GM18502 (cell line): ENCODE measurements around the gene ABT1.

ENCODE experiments used
- ATAC-seq: cut with Tn5 transposase; IDR thresholded peaks from one replicate; pipeline ENCODE4 v1.9.1; 2021; ENCODE audit warnings: mild to moderate bottlenecking; ENCODE audit not compliant: unreplicated experiment, poor library complexity

ABT1 gene

DNA sequence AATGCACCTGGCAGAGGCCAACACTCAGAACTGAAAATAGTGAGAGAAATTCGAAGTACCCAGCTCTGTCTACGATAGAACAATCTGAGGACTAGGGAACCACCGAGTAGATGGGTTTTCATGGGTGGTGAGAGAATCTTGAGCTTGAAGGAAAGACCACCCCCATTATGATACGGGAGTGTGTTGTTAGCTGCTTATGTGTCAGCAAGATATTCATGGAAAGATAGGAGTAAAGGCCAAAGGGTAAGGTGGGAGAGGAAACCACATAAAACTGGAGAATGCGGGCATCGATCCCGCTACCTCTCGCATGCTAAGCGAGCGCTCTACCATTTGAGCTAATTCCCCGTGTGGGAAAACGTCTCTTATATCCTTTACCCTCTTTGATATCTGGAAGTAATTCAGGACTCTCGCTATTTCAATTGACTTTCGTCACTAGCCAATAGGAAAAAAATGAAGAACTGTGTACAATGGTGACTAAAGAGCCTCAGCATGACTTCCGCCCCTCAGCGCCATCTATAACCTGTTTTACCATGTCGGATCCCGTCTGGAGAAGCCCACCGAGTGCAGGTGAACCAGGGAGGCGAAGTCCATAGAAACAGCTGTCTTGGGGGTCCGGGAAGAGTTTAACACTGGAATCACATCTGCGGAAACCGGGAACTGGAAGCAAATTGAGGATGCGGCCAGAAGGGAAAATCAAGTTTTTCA lies 25.0 kb upstream of the ABT1 start:
- no peak for ATAC-seq

DNA sequence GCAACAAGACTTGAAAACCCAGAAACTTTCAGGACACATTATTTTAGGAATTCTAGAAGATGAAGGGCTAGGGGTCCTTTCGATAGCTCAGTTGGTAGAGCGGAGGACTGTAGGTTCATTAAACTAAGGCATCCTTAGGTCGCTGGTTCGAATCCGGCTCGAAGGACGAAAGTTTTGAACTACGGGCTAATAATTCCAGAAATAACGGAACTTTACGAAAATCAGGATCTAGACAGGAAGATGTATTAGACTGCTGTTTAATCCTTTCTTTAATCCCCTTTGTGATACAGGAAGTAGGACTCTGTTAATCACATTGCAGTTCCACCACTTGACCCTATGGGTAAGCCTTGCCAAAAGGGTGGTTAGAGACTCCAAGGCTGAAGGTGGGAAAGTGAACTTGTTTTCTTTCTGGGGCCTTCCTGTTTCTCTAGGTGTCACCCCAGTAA lies 21.2 kb upstream of the ABT1 start:
- ATAC-seq = no peak

DNA sequence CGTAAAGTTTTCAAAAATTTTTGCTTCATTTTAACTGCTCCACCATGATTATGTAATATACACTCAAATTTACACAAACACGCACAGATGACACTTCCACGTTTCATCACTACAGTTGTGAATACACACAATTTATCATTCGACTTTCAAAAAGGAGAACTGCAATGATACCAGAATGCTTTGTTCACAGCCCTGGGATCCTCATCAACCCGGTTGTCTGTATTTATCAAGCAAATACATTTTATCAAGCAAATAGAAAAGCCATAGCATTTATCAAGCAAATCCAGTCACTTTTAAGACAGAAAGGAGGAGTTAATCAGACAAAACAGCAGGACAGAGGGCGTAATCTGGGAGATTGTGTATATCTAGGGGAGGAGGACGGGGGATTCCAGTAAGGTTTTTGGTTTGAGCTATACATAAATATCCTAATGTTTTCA lies 20.3 kb upstream of the ABT1 start:
- no peak for ATAC-seq

DNA sequence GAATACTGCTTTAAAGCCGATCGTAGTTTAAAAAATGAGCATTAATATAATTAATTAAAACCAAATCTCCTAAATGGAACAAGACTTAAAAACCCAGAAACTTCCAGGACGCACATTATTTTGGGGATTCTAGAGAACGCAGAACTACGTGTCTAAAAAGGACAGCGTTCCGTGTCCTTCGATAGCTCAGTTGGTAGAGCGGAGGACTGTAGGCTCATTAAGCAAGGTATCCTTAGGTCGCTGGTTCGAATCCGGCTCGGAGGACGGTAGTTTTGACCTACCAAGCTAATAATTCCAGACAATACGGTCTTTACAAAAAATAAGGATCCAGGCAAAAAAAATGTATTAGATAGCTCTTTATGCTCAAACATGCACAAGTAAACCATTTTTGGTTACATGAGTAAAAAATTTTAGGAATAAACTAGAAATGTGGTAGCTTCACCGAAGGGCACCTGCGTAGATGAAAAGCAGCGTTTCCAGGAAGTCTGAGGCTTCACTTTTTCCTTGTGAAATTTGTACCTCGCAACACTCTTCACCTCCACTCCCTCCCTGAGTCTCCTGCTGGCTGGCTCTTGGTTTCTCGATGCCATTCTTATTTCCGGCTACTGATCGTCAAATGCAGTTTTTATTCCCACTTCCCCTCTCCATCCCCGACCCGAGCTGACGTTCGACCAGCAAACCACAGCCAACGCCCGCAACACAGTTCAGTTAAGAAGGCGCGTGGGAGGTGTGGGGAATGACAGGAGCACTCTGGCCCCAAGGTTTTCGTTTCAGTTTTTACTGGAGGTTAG lies 19.6 kb upstream of the ABT1 start:
- ATAC-seq = no peak

DNA sequence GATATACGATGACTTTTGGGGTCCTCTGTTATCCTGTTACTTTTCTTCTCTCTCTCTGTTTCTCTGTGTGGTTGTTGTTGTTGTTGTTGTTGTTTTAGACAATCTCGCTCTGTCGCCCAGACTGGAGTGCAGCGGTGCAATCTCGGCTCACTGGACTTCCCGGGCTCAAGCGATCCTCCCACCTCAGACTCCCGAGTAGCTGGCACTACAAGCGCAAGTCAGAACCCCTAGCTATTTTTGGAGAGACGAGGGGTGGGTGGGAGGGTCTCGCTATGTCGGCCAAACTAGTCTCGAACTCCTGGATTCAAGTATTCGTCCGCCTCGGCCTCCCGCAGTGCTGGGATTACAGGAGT lies 19.1 kb upstream of the ABT1 start:
- no peak for ATAC-seq

DNA sequence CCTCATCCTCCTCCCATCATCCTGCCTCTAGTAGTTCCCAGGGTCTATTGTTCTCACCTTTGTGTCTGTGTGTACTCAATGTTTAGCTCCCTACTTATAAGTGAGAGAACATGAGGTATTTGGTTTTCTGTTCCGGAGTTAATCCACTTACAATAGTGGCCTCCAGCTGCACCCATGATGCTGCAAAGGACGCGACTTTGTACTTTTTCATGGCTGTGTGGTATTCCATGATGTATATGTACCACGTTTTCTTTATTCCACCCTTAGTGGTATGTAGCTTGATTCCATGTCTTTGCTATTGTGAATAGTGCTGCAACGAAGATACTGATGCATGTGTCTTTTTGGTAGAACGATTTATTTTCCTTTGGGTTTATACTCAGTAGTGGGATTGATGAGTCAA lies 18.5 kb upstream of the ABT1 start:
- no peak for ATAC-seq

DNA sequence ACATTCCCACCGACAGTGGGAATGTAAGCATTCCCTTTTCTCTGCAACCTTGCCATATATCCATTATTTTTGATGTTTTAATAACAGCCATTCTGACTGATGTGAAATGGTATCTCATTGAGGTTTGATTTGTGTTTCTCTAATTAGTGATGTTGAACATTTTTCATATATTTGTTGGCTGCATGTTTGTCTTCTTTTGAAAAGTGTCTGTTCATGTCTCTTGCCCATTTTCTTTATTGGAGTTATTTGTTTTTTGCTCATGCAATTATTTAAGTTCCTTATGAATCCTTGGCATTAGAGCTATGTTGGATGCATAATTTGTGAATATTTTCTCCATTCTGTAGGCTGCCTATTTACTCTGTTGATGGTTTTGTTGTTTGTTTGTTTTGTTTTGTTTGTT lies 18.0 kb upstream of the ABT1 start:
- ATAC-seq = no peak

DNA sequence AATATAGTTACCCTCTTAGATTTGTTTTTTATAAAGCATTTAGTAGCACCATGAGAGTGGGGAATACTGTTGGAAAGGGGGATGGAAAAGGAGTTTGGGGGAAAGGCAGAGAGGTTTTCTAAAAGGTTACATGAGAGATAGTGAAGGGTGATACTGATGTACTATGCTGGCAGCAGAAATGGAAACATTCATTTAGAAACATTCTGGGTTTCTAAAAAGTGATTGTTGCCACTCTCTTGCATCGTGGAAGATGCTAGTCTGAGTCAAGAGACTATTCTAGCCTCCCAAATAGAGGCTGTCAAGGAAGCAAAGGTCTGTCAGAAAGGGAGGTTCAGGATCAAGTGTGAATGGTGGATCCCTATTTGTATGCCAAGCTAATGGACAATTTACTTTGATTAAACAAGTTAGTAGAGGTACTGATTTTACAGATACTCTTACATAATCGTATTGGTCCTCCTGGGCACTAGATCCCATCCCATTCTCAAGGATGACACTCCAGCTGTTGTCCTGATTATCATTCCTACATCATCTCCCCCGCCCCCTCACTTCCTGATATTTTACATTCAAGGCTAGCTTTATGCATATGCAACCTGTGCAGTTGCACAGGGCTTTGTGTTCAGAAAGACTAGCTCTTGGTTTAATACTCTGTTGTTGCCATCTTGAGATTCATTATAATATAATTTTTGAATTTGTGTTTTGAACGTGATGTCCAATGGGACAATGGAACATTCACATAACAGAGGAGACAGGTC lies 15.4 kb upstream of the ABT1 start:
- no peak for ATAC-seq

DNA sequence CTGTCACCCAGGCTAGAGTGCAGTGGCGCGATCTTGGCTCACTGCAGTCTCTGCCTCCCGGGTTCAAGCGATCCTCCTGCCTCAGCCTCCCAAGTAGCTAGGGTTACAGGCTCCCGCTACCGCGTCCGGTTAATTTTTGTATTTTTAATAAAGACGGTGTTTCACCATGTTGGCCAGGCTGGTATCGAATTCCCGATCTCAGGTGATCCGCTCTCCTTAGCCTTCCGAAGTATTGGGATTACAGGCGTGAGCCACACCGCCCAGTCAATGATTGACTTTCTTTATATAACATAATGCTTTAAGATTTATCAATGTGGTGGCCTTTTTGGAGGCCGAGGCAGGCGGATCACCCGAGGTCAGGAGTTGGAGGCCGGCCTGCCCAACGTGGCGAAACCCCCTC lies 7.8 kb upstream of the ABT1 start:
- no peak for ATAC-seq

DNA sequence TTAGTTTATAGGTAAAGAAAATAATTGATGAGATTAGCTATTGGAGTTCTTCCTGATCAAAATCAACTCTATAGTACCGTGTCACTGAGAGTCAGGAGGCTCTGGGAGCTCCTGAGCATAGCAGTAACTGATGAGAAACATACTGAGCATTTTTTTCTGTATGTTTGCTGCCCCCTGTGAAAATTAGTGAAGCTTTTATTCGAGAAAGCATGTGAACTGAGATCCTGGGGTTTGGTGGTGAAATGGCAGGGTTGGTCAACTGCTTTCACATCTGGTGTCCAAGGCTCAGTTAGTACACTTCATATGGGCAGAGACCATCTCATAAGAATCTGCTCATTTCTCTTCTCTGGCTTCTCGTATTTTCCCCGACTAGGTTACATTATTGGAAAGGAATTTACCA lies 4.1 kb upstream of the ABT1 start:
- ATAC-seq = no peak

DNA sequence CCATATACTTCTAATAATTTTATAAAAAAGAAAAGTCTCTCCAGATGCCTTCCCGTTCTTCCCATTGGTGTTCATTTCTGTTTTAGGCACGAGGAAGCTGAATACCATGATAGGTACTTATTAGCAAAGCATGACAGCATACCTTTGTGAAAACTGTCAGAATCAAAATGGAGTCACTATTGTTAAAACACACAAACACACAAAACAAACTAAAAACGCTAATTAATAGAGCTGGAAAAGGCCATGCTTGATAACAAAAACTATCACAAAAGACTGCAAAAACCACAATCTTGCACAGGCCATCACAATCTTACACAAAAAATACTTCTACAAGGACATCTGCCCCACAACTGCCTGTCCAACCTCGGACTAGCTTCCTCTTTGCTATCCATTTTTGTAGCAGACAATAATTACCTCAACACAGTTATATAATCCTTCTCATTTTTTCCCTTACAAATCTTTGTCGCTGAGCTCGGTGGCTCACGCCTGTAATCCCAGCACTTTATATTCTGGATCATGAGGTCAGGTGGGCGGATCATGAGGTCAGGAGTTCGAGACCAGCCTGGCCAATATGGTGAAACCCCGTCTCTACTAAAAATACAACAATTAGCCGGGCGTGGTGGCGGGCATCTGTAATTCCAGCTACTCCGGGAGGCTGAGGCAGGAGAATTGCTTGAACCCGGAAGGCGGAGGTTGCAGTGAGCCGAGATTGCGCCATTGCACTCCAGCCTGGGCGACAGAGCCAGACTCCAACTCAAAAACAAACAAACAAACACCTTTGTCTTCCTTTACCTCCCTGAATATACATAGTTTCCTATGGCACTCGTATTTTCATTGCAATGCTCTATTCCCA lies 3.2 kb upstream of the ABT1 start:
- ATAC-seq = no peak

DNA sequence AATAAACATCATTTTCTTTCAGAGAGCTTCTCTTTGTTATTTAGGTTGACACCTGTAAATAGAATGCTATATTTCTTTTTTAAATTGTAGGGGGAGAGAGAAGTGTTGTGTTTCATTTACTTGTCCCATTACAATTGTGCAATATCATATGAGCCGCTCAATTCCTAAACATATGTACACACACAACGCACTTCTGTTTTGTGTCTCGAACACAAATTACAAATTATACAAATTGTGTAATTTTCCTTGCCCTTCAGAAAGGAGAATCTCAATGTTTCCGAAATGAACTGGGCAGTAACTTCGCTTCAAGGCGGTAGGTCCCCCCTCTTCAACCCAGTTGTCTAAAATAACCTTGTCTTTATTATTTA lies 2.6 kb upstream of the ABT1 start:
- no peak for ATAC-seq

DNA sequence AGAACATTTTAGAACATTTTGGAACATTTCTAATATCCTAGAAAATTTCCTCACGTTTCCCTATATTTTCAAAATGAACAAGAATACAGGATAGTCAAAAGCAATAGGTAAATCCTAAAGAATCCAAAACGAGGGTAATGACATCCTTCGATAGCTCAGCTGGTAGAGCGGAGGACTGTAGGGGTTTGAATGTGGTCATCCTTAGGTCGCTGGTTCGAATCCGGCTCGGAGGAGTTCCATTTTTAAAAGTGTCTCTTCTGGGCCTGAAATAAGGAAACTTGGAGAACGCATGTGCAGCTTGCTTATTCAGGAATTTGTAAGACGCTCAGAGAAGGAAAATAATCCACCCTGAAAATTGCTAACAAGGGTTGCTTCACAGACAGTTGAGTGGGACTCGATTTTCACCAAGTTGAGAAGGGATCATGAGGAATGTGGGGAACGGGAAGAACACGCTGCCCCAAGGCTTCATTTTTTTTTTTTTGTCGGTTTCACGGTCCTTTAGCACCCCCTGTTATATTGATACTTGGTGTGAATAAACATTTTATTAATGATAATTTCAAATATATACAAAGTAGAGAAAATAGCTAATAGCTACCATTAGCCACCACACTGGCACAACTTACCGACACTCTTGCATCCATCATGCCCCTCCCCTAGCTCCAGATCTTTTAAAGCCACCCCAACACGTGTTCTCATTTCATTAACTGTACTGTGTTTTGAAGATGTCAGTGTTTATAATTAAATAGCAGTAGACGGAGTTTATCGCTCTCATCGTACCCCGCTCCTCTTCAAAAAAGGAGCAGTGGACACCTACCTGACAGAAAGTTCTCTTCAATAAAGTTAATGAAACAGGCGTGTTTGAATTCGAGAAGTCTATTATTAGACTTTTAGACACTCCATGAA lies 1.8 kb upstream of the ABT1 start:
- ATAC-seq = no peak

DNA sequence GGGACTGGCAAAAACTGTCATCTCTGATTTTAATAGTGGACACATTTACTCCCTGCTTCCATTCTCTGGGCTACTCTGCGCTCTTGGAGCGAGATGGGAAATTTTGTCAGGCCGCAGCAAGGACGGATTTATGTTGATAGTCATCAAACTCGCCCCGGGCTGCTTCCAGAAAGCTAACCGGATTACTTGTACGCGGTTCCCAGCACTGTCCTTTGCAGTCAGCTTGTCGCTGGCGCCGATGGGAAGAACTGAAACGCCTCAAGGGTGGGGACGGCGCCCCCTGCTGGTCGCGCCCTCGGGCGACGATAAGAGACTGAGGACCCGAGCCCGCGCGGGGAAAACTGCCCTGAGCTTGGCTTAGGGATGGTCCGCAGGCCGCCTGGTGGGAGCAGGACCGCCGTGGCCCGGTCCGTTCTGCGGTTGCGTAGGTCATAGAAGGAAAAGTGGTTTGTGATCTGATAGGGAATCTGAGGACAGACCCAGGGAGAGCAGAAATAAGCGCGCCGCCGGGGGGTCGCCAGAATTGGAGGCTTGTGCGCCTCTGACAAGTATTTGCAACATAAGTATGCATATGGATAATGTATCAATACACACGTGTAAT lies 984 bp upstream of the ABT1 start:
- ATAC-seq = peak; percentile 61

DNA sequence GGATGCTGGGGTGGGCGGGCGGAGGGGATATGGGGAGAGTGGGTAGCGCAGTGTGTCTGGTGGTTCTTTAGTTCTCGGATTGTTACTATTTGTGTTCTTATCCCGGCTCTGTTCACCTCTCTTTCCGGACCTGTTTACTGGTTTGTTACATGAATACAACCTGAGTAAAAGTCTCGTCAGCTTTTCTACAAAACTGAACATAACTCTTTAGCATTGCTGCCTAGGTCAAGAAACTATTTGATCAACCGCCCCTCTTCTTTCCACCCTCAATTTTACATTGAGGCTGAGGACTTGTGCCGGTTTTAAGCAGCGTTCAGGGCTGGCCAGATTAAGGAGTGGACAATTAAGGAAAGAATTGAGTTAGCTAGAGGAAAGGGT lies 625 bp downstream of the ABT1 start:
- no peak for ATAC-seq

DNA sequence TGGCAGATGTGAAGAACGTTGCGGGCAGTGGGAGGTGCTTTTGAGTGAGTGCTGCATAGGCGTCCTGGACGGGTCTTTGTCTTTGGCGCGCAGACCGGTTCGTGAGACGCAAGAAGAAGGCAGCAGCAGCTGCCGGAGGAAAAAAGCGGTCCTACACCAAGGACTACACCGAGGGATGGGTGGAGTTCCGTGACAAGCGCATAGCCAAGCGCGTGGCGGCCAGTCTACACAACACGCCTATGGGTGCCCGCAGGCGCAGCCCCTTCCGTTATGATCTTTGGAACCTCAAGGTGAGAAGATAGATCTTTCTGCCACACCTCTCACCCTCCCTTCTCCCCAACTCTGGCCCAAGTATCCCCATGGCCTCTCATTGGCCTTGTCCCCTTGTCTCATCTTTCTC lies 1.1 kb downstream of the ABT1 start:
- ATAC-seq = no peak

DNA sequence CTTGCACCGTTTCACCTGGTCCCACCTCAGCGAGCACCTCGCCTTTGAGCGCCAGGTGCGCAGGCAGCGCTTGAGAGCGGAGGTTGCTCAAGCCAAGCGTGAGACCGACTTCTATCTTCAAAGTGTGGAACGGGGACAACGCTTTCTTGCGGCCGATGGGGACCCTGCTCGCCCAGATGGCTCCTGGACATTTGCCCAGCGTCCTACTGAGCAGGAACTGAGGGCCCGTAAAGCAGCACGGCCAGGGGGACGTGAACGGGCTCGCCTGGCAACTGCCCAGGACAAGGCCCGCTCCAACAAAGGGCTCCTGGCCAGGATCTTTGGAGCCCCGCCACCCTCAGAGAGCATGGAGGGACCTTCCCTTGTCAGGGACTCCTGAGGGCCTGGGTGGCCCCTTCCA lies 1.5 kb downstream of the ABT1 start:
- ATAC-seq = no peak

DNA sequence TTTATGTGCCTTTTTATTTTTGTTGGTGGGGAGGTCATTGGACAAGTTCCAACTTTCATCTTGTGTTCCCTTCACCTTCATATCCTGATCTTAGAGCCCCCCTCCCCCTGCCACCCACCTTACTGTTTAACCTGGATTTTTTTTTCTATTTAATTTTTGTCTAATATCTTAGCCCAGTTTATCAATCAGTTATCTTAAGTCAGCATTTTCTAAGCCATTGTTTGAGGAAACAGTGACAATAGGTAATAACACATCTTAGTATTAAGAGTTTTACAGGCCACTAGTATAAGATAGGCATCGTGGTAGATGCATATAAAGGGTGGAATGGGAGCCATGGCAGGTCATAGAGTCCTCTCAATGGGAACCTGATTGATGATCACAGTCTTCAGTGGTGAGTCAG lies 2.4 kb downstream of the ABT1 start:
- ATAC-seq = no peak

DNA sequence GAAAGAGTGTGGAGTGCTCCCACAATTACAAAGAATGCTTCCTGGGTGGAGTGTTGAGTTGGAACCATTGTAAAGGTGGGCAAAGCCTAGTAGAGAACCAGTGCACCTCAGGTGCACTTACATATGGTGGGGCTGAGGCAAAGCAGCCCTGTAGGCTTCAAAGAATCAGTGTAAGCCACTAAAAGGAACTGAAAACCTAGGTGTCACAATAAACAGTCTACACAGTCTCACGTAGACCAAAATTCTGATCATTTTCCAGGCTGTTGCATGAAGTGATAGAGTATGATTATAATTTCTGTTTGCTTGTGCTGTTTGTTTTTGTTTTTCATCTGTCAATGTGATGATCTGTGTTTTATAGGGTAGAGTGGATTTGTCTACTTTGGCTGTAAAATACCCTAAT lies 2.8 kb downstream of the ABT1 start:
- no peak for ATAC-seq
